Loucy (cell line): Measurements from ENCODE around the gene KIAA0319L.

ENCODE experiments used
- H2AFZ ChIP-seq: fragments of 200-600 bp; sonication (generic); 2 replicates; pipeline ENCODE4 v1.6.0; 2016; ENCODE audit warnings: antibody characterized with exemption, mild to moderate bottlenecking, low read length, moderate library complexity
- H3F3A ChIP-seq: fragments of 200-600 bp; 2 replicates; pipeline ENCODE4 v1.6.0; 2016; ENCODE audit warnings: antibody characterized with exemption, low read depth, mild to moderate bottlenecking
- H3K27me3 ChIP-seq: fragments of 200-600 bp; sonication (generic); 2 replicates; pipeline ENCODE4 v1.6.1; 2014; ENCODE audit warnings: low read length, mild to moderate bottlenecking; ENCODE audit not compliant: insufficient read depth, poor library complexity, severe bottlenecking
- H3K36me3 ChIP-seq: fragments of 200-600 bp; sonication (generic); 2 replicates; pipeline ENCODE4 v1.6.1; 2016; ENCODE audit warnings: low read length; ENCODE audit not compliant: insufficient read depth
- H3K4me1 ChIP-seq: fragments of 200-600 bp; sonication (generic); 2 replicates; pipeline ENCODE4 v1.5.1; 2014; ENCODE audit warnings: low read length, mild to moderate bottlenecking; ENCODE audit not compliant: insufficient read depth, poor library complexity, severe bottlenecking
- H3K4me2 ChIP-seq: fragments of 200-600 bp; sonication (generic); 2 replicates; pipeline ENCODE4 v1.6.0; 2014; ENCODE audit warnings: antibody characterized with exemption, low read length, low read depth, mild to moderate bottlenecking; ENCODE audit not compliant: poor library complexity, severe bottlenecking
- H3K4me3 ChIP-seq: fragments of 200-600 bp; sonication (generic); 2 replicates; pipeline ENCODE4 v1.5.1; 2014; ENCODE audit warnings: low read length, mild to moderate bottlenecking, mixed read lengths; ENCODE audit not compliant: poor library complexity, severe bottlenecking
- H3K79me2 ChIP-seq: fragments of 200-600 bp; sonication (generic); 2 replicates; pipeline ENCODE4 v1.6.1; 2014; ENCODE audit warnings: low read length; ENCODE audit not compliant: insufficient read depth
- H3K9ac ChIP-seq: fragments of 200-600 bp; sonication (generic); 2 replicates; pipeline ENCODE4 v1.6.0; 2014; ENCODE audit warnings: mild to moderate bottlenecking, low read depth, low read length, moderate library complexity; ENCODE audit not compliant: poor library complexity, severe bottlenecking
- H3K9me2 ChIP-seq: fragments of 200-600 bp; sonication (generic); replicated peaks from 2 replicates; pipeline ENCODE4 v1.6.1; 2016; ENCODE audit warnings: low read depth, low read length, mixed read lengths
- H3K9me3 ChIP-seq: fragments of 200-600 bp; sonication (generic); 2 replicates; pipeline ENCODE4 v1.6.1; 2014; ENCODE audit warnings: mild to moderate bottlenecking, antibody characterized with exemption, low read length, low read depth; ENCODE audit not compliant: insufficient read depth
- H4K20me1 ChIP-seq: fragments of 200-600 bp; sonication (generic); 2 replicates; pipeline ENCODE4 v1.6.0; 2014; ENCODE audit warnings: antibody characterized with exemption, low read length, mild to moderate bottlenecking; ENCODE audit not compliant: insufficient read depth, poor library complexity, severe bottlenecking
- CTCF ChIP-seq: fragments of 200-600 bp; sonication (generic); conservative IDR thresholded peaks from 2 replicates; pipeline ENCODE4 v1.5.1; 2014; ENCODE audit warnings: mild to moderate bottlenecking, antibody characterized with exemption, low read length
- EZH2phosphoT487 ChIP-seq: fragments of 200-600 bp; IDR thresholded peaks from 2 replicates; pipeline ENCODE4 v1.6.1; 2018; ENCODE audit warnings: antibody characterized with exemption, mild to moderate bottlenecking, moderate library complexity, borderline replicate concordance

Gene KIAA0319L

DNA sequence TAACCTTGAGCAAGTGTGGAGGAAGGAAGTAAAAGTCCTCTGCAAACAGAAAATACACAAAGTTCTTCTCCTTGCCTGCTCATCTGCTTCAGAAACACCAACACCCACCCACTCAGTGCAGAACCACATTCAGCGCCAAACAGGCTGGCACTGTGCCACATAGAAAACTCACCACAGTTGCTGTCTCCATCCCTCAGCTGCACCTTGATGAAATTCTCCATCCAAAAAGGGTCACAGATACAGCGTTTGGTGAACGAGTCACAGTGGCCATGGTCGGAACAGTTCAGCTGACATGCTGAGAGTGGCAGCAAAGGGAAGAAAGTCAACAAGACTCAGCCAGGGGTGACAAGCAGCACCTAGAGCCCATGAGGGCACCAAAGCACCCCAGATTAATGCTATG, 114.5 kb downstream of the KIAA0319L start:
- H3K4me2 ChIP-seq = no peak overlapping the region
- H3K4me1 ChIP-seq = no peaks in the 10 kb centered on the region
- no peaks in the 10 kb centered on the region for H3K27me3 ChIP-seq
- no peak overlapping the region for H3K9ac ChIP-seq
- H3K9me3 ChIP-seq = no peaks in the 10 kb centered on the region
- TF ChIP-seq EZH2phosphoT487 (no peak), CTCF (no peak)
- H2AFZ ChIP-seq = no peak overlapping the region
- H3K4me3 ChIP-seq = no peak overlapping the region
- peaks cover 68% of the 10 kb centered on the region; the same call in 1 of the 2 replicates for H3K36me3 ChIP-seq
- no peaks in the 10 kb centered on the region for H4K20me1 ChIP-seq
- H3K79me2 ChIP-seq = no peaks in the 10 kb centered on the region
- no peaks in the 10 kb centered on the region for H3F3A ChIP-seq
- no peaks in the 10 kb centered on the region for H3K9me2 ChIP-seq

DNA sequence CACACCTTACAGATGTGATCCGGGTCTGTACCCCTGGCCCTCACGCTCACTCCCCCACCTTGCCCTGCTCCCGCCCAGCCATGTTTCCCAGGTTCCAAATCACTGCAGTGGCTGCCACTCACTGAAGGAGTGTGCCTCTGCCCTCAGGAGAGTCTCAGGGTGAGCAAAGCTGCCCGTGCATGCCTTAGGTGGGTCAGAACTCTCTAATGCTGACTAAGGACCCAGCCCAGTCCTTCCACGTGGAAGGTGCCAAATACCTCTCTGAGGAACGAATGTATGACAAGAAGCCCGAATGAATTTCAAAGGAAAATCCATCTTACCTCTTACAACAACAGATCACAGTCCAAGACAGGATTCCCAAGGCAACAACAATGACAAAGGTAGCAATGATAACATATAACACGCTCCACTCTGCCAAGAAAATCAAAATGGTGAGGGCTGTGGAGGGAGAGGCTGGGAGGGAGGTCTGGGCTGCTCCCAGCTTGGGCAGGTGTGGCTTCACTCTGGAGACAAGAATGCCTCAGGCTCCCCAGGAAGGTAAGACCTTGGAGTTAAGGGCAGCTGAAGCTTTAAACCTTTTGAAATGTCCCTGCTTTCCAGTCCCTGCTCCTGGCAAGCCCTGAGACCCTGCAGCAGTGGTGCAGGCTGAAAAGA, 115.2 kb downstream of the KIAA0319L start:
- H4K20me1 ChIP-seq = no peaks in the 10 kb centered on the region
- H2AFZ ChIP-seq = no peak overlapping the region
- H3K79me2 ChIP-seq = no peaks in the 10 kb centered on the region
- H3K9ac ChIP-seq = no peak overlapping the region
- H3K9me3 ChIP-seq = no peaks in the 10 kb centered on the region
- no peaks in the 10 kb centered on the region for H3K4me1 ChIP-seq
- no peaks in the 10 kb centered on the region for H3F3A ChIP-seq
- H3K36me3 ChIP-seq = peaks cover 61% of the 10 kb centered on the region; the same call in 1 of the 2 replicates
- H3K4me3 ChIP-seq = no peak overlapping the region
- no peaks in the 10 kb centered on the region for H3K27me3 ChIP-seq
- no peaks in the 10 kb centered on the region for H3K9me2 ChIP-seq
- no peak overlapping the region for H3K4me2 ChIP-seq
- TF ChIP-seq EZH2phosphoT487 (no peak), CTCF (no peak)

DNA sequence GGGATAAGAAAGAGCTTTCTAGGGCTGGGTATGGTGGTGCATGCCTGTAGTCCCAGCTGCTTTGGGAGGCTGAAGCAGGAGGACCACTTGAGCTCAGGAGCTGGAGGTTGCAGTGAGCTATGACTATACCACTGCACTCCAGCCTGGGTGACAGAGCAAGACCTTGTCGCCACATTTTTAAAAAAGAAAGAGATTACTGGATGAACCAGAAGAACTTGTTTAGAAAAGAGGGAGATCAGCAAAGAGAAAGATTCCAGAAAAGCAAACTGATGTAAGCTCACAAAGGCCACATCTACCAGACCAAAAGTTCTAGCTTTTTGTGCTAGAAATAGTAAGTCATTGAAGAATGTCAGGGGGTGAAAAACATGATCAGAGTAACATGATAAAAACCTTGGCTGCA, 117.6 kb downstream of the KIAA0319L start:
- H3K9me2 ChIP-seq = no peaks in the 10 kb centered on the region
- H3K27me3 ChIP-seq = no peaks in the 10 kb centered on the region
- H3K4me2 ChIP-seq = no peak overlapping the region
- no peaks in the 10 kb centered on the region for H3K9me3 ChIP-seq
- no peaks in the 10 kb centered on the region for H4K20me1 ChIP-seq
- no peaks in the 10 kb centered on the region for H3F3A ChIP-seq
- H3K36me3 ChIP-seq = peaks cover 62% of the 10 kb centered on the region; the same call in 1 of the 2 replicates
- no peak overlapping the region for H3K4me3 ChIP-seq
- no peak overlapping the region for H3K9ac ChIP-seq
- TF ChIP-seq CTCF = no peak
- no peak for TF ChIP-seq EZH2phosphoT487
- no peaks in the 10 kb centered on the region for H3K4me1 ChIP-seq
- H3K79me2 ChIP-seq = no peaks in the 10 kb centered on the region
- no peak overlapping the region for H2AFZ ChIP-seq
